CD4-positive, alpha-beta T cell (primary cell): Measurements from ENCODE around the gene CD44. TPM values are rescaled to one million over a fixed set of nuclear protein-coding genes. Genes with fewer than 3 reads are reported as not detected.

Experiments used
- ATAC-seq: fragments of 200-7000 bp; cut with Tn5 transposase; one replicate; pipeline ENCODE4 v1.10.0; 2022; ENCODE audit warnings: mild to moderate bottlenecking; ENCODE audit not compliant: poor library complexity
- CTCF ChIA-PET: fragments of 350-600 bp; sonication (Branson Sonifier 250); formaldehyde crosslinking; loops from one replicate; lab custom pipeline; 2021; ENCODE audit warnings: antibody characterized with exemption, inconsistent platforms; lab: Charles Lee
- POLR2A ChIA-PET: fragments of 350-600 bp; sonication (Branson Sonifier 250); formaldehyde crosslinking; loops from one replicate; lab custom pipeline; 2021; ENCODE audit warnings: antibody characterized with exemption, inconsistent platforms; lab: Charles Lee
- DNase-seq, 14 experiments: peaks; one replicate each; pipeline ENCODE4 v3.0.0-alpha.2; 2013 to 2020; ENCODE audit warnings: mixed read lengths in 2 of 14
- H3K27ac ChIP-seq, 2 donors: one replicate each; pipeline versions ENCODE4 v1.5.1 to v1.7.0; 2013; ENCODE audit warnings: low read length in 2 of 2, low read depth in 1 of 2, mild to moderate bottlenecking in 1 of 2
- H3K27me3 ChIP-seq, 2 experiments: 1 replicate in 1 of 2; 2 replicates in 1 of 2; pipeline versions ENCODE4 v1.6.1 to v1.7.0; 2013; ENCODE audit warnings: low read length in 2 of 2, control low read depth in 1 of 2, mild to moderate bottlenecking in 1 of 2, moderate library complexity in 1 of 2; ENCODE audit not compliant: insufficient read depth in 2 of 2, control insufficient read depth in 1 of 2
- H3K36me3 ChIP-seq: one replicate; pipeline ENCODE4 v1.6.1; 2013; ENCODE audit warnings: low read length, control low read depth; ENCODE audit not compliant: insufficient read depth
- H3K4me1 ChIP-seq: one replicate; pipeline ENCODE4 v1.6.1; 2013; ENCODE audit warnings: low read length, control low read depth; ENCODE audit not compliant: insufficient read depth
- H3K4me3 ChIP-seq: one replicate; pipeline ENCODE4 v1.5.1; 2013; ENCODE audit warnings: mild to moderate bottlenecking, low read length, moderate library complexity
- H3K9me3 ChIP-seq, 2 experiments: 1 replicate in 1 of 2; 2 replicates in 1 of 2; pipeline versions ENCODE4 v1.6.1 to v1.7.0; 2013; ENCODE audit warnings: low read length in 2 of 2, mild to moderate bottlenecking in 2 of 2, control low read depth in 1 of 2, moderate library complexity in 1 of 2; ENCODE audit not compliant: control insufficient read depth in 1 of 2, insufficient read depth in 1 of 2
- H3K27ac Mint-ChIP-seq: one replicate; pipeline ENCODE4 v1.8.0; 2020; ENCODE audit warnings: mixed read lengths
- H3K27me3 Mint-ChIP-seq: one replicate; pipeline ENCODE4 v1.8.0; 2021; ENCODE audit warnings: mixed read lengths
- H3K36me3 Mint-ChIP-seq: one replicate; pipeline ENCODE4 v1.8.0; 2021; ENCODE audit warnings: low read depth, mixed read lengths
- H3K4me1 Mint-ChIP-seq: one replicate; pipeline ENCODE4 v1.8.0; 2021; ENCODE audit warnings: low read depth, mixed read lengths
- H3K4me3 Mint-ChIP-seq: one replicate; pipeline ENCODE4 v1.8.0; 2020; ENCODE audit warnings: mild to moderate bottlenecking, mixed read lengths
- H3K9me3 Mint-ChIP-seq: one replicate; pipeline ENCODE4 v1.8.0; 2020; ENCODE audit warnings: mixed read lengths
- intact Hi-C, 2 experiments: fragments of 100-400 bp; cut with DNase I in 1 of 2; cut with micrococcal nuclease in 1 of 2; formaldehyde crosslinking; loops; one replicate each; pipeline versions ENCODE4 v1.15.1 to v1.9.0; 2023 to 2025; cut with DNase I, micrococcal nuclease
- total RNA-seq, 174 experiments: library from RNA in 2 of 174; stranded (reverse) in 2 of 174; gene quantifications; one replicate each; pipeline ENCODE4 v1.2.3 and lab custom pipeline; 2021 to 2026
- TF ChIP-seq, protein P1 (sequence below): fragments of 200-600 bp; IDR thresholded peaks from one replicate; pipeline ENCODE4 v1.8.0; 2022; ENCODE audit warnings: antibody characterized with exemption, mild to moderate bottlenecking

Gene CD44
- total RNA-seq, 2 experiments from 2014 or later = 1,283 to 1,330 TPM

DNA sequence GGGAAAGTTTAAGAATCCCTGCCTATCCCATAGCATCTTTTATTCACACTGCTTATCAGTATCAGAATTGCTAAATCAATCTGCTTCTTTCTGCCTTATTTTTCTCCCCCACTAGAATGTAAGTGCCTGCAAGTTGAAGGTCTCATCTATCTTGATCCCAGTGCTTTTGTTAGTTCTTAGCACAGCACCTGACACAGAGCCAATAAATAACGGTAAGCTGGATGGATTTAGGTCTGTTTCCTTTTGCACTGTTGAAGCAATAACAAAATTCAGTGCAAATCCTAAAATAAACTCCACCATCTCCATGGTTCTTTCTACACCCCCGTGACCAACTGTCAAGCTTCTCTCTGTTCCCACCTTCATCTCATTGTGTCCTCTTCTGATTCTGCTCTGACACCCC lies 36.7 kb upstream of the CD44 start:
- POLR2A ChIA-PET = interaction anchor here (0.8 to 1.3 kb wide), 2 partner anchors 30 to 55 kb away, joined by 3 read pairs; no protein-coding TSS in a partner anchor

DNA sequence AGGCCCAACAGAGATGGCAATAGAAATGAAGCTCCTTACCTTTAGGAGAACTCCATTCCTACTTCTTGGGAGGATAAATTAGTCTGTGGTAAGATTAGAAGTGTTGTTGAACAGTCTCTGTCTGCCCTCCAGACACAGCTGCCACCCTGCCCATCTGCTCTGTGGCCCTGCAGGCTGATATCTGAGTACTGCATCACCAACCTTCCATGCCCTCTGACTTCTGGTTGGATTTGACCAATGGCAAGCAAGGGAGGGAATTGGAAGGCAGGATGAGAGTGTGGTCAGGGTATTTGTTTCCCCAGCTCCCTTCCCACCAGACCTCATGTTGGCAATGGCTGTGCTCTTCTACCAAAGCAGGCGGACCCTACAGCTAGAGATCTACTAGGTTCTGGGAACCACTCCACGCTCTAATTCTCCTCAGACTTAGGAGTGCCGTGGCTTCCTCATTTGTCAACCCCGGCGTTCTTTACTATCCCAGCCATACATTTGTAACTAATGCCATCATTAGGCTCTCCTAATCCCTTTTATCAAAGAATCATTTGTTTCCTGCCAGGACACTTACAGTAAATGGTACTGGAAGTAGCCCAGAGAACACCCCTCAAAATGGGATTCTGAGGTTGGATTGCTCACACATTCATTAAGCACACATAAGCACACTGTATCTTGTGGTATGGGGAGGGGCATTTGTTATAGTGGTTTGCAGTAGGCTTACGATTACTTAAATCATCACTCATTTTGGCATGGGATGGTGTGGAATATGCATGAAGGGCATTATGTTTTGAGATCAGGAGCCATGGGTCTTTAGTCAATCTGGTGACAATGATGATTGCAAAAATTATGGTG lies 35.4 kb upstream of the CD44 start:
- ATAC-seq = no peak
- intact Hi-C loops = loop anchor here in 1 of 2 experiments (2.0 kb wide), 1 partner anchor 19 kb away; no protein-coding TSS in a partner anchor
- CTCF ChIA-PET = no interaction called here

More for the DNA sequence above, 36.7 kb upstream of the CD44 start:
- CTCF ChIA-PET = no interaction called here
- no peaks in the 10 kb centered on the region for H3K27me3 ChIP-seq
- peaks cover 53% of the 10 kb centered on the region for H3K4me1 Mint-ChIP-seq
- H3K27ac Mint-ChIP-seq = no peak overlapping the region
- H3K27ac ChIP-seq = no peak overlapping the region
- no peak for DNase-seq
- no peak for ATAC-seq
- intact Hi-C loops = no loop called here
- H3K4me3 ChIP-seq = no peak overlapping the region
- H3K4me1 ChIP-seq = peaks cover 22% of the 10 kb centered on the region
- no peaks in the 10 kb centered on the region for H3K36me3 Mint-ChIP-seq
- no peak overlapping the region for H3K4me3 Mint-ChIP-seq
- no peaks in the 10 kb centered on the region for H3K36me3 ChIP-seq
- no peaks in the 10 kb centered on the region for H3K27me3 Mint-ChIP-seq
- H3K9me3 ChIP-seq = no peaks in the 10 kb centered on the region
- TF ChIP-seq, protein P1, sequence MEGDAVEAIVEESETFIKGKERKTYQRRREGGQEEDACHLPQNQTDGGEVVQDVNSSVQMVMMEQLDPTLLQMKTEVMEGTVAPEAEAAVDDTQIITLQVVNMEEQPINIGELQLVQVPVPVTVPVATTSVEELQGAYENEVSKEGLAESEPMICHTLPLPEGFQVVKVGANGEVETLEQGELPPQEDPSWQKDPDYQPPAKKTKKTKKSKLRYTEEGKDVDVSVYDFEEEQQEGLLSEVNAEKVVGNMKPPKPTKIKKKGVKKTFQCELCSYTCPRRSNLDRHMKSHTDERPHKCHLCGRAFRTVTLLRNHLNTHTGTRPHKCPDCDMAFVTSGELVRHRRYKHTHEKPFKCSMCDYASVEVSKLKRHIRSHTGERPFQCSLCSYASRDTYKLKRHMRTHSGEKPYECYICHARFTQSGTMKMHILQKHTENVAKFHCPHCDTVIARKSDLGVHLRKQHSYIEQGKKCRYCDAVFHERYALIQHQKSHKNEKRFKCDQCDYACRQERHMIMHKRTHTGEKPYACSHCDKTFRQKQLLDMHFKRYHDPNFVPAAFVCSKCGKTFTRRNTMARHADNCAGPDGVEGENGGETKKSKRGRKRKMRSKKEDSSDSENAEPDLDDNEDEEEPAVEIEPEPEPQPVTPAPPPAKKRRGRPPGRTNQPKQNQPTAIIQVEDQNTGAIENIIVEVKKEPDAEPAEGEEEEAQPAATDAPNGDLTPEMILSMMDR = no peak
- no peaks in the 10 kb centered on the region for H3K9me3 Mint-ChIP-seq

DNA sequence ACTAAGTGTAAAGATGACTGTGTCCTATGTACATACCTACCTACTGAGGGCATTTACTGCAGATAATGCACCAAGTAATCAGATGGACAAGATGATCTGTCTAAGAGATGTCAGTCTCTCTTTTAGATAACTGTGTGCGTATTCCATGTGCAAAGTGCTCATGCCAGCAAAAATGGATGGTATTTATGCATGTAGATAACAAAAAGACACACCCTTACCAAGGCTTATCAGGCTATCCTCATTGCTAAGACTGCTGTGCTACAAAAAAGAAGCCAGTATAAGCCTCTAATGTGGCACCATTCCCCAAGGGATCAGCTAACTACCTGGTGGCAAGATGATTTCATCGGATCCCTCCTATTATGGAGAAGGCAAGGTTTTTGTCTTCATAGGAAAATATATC lies 34.3 kb upstream of the CD44 start:
- no peaks in the 10 kb centered on the region for H3K36me3 Mint-ChIP-seq
- ChIA-PET CTCF (no interaction called here), POLR2A (interaction anchor here (1.3 kb wide), 1 partner anchor 57 kb away, joined by 4 read pairs; no protein-coding TSS in a partner anchor)
- ATAC-seq = no peak
- Histone ChIP-seq H3K4me1 (peaks cover 27% of the 10 kb centered on the region), H3K4me3 (no peak overlapping the region), H3K27ac (no peak overlapping the region), H3K9me3 (no peaks in the 10 kb centered on the region), H3K27me3 (no peaks in the 10 kb centered on the region), H3K36me3 (no peaks in the 10 kb centered on the region)
- H3K4me3 Mint-ChIP-seq = no peak overlapping the region
- H3K27me3 Mint-ChIP-seq = no peaks in the 10 kb centered on the region
- no peak overlapping the region for H3K27ac Mint-ChIP-seq
- H3K4me1 Mint-ChIP-seq = peaks cover 58% of the 10 kb centered on the region
- intact Hi-C loops = loop anchor here in 1 of 2 experiments (2.0 kb wide), 1 partner anchor 20 kb away; no protein-coding TSS in a partner anchor
- no peak for DNase-seq
- TF ChIP-seq, protein P1 = no peak
- no peaks in the 10 kb centered on the region for H3K9me3 Mint-ChIP-seq

More for the DNA sequence above, 35.4 kb upstream of the CD44 start:
- Mint-ChIP-seq H3K27ac (no peak overlapping the region), H3K27me3 (no peaks in the 10 kb centered on the region), H3K36me3 (no peaks in the 10 kb centered on the region), H3K4me3 (no peak overlapping the region), H3K4me1 (peaks cover 54% of the 10 kb centered on the region), H3K9me3 (no peaks in the 10 kb centered on the region)
- Histone ChIP-seq H3K4me3 (no peak overlapping the region), H3K9me3 (no peaks in the 10 kb centered on the region), H3K4me1 (peaks cover 27% of the 10 kb centered on the region), H3K36me3 (no peaks in the 10 kb centered on the region), H3K27ac (no peak overlapping the region), H3K27me3 (no peaks in the 10 kb centered on the region)
- DNase-seq = no peak
- TF ChIP-seq, protein P1 = no peak
- POLR2A ChIA-PET = interaction anchor here (0.6 to 1.3 kb wide), 2 partner anchors 56 to 199 kb away, joined by 3 read pairs; no protein-coding TSS in a partner anchor
